NOMO-1 (cell line): Measurements from ENCODE around the gene TRIM50.
"Not testable (repeated sequence)": the region's sequence is repeated elsewhere in the genome, so short reads cannot be mapped to it uniquely, and the experiment has no call there.

ENCODE experiments used
- DNase-seq, 2 experiments: peaks; one replicate each; lab custom pipeline; 2025; ENCODE audit not compliant: unreplicated experiment in 2 of 2; lab: John Stamatoyannopoulos, UW

TRIM50 gene

DNA sequence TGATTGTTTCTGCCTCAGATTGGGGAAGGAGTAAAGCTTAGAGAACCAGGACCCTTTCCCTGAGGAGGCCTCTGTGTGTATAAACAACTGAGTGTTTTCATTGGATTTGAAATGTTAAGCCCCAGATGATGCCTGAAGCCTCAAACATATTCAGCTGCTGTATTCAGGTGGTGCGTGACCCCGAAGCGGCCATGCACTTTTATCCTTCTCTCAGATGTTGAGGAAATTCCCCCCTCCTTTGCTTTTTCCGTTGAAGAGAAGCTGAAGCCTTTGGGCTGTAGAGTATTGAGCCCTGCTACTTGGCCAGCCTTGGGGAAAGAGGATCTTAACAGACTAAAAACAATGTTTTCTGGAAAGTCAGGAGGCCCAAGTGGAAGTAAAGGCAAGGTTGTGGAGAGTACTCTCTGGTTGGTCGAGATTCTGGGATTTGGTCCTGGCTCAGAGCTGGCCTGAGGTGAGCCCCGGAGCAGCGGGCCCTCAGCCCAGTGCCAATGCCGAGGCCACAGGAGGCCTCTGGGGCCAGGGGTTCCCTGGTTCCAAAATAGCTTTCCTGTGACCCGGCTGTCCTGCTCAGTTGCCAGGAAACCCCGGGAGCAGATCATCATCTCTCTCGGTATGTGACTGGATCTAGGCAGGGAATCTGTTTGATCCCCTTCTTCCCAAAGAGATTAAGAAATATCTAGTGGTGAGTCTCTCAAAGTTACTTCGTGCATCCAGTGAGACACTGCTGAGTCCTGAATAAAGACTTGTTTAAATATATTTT, 22.6 kb upstream of the TRIM50 start:
- no peak for DNase-seq

DNA sequence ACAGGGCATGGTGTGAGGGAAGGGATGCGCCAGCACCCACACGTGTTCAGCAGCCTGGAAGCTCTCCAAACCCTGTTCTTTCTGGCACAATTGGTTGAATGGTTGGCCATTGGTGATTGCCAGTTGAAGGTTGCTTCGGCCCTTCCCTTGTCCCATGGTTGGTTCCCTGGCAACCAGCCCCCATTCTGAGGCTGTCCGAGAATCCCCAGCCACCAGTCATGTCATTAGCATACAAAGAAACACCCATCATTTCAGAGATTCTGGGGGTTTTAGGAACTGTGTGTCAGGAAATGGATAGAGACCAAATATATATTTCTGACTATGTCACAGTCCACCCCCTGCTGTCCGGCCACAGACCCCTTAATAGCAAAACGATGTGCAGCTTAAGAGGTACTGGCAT, 21.9 kb upstream of the TRIM50 start:
- DNase-seq = no peak

DNA sequence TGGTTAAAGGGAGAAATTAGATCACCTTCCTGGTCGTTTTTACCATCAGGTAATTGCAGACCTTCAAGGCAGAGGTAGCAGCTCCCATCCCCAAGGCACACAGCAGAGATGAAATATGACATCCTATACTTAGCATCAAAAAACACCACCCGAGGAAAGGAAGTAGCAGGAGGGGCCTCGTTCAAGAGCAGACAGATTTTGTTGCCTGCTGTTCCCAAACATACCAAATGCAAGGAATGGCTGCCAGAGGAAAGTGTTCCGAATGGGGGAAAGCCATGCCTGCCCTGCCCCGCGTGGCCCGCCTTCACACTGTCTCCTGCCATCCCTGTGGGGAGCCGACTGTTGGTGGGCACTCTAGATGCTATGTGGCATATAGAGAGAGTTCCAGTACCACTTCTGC, 18.1 kb upstream of the TRIM50 start:
- no peak for DNase-seq

DNA sequence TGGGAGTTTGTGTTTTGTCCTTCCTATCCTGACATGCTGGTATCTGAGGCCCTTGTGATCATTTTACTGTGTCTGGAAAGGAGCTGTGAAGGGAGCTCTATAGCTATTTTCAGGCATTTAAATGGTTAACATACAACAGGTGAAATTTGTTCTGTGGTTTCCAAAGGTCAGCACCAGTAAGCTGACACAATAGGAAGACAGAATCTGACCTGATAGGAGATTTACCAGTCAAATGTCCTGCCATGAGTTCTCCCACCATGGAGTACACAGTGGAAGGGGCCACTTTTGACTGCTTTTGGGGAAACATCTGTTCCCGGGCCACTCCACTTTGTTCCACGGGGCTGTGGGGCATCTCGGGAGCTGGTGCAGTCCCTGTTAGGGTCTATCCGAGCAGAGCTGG, 17.7 kb upstream of the TRIM50 start:
- no peak for DNase-seq

DNA sequence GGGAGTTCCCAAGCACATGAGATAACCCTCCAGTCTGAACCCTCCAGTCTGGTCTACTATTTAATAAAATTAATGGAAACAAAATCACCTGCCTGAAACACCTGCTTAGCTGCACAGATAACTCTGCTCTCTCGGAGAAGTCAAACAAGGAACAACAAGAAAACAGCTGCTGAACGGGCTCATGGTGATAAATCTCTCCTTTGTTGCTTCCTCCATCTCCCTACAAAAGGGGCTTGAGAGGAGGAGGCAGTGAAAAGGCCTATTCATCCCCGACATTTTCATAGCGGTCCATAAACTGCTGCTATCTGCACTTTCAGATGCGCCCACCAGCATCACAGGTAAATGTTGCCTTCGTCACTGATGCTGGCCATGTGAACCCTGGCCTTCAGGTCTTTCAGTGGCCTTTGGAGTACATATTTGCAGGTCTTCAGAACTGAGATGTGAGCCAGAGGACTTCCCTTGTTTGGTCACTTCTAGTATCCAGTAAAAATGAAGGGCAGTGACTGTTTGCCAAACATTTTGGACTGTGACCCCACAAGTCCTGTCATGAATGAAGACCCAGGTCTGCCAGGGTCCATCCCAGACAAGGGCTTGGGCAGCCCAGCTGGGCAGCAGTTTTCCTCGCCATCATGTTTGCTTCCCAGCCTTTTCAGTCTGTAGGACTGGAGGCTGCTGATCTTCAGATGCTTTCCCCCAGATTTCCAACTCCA, 15.9 kb upstream of the TRIM50 start:
- DNase-seq = no peak

DNA sequence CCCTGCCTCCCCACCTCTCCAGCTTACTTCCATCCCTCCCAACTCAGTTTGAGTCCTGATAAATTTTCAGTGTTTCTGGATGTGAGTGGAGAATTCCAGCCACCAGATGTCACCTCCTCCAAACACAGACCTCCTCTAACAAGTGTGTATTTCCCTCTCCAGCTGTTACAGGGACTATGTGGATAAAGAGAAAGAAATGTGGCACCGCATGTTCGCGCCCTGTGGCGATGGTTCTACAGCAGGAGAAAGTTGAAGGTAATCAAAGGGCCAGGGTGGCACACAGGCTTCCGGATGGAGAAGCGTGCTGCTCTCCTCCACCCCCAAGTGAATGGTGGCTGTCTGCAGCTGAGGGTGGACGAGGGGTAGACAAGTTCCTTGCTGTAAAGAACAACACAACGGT, 14.8 kb upstream of the TRIM50 start:
- no peak for DNase-seq

DNA sequence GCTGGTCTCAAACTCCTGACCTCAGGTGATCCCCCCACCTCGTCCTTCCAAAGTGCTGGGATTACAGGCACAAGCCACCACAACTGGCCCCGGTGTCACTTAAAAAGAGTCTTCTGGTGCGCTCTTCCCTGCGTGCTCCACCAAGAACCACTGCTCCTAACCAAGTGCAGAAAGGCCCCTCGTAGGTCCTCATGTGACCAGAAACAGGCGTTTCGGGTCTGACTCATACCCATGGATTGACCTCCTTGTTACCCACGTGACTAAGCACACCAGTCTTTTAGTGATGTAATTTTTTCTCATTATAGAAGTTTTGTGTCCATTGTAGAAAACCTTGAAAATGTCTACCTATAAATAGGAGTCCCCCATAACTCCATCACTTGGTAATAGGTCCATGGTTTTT, 14.0 kb upstream of the TRIM50 start:
- DNase-seq = peak; percentile 91 to 99

DNA sequence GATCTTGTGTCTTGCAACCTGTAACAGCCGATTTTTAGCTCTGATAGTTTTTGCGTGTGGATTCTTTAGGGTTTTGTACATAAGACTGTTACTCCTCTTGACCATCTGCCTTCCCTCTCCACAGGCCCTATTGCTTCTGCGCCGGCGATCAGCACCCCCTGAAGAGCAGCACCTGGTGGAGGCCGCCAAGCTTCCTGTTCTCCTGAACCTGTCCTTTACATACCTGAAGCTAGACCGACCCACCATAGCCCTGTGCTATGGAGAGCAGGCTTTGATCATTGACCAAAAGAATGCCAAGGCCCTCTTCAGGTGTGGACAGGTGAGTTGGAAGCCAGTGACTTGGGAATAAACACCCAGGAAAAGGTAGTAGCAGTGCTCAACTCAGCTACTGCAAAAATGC, 12.6 kb upstream of the TRIM50 start:
- DNase-seq = no peak

DNA sequence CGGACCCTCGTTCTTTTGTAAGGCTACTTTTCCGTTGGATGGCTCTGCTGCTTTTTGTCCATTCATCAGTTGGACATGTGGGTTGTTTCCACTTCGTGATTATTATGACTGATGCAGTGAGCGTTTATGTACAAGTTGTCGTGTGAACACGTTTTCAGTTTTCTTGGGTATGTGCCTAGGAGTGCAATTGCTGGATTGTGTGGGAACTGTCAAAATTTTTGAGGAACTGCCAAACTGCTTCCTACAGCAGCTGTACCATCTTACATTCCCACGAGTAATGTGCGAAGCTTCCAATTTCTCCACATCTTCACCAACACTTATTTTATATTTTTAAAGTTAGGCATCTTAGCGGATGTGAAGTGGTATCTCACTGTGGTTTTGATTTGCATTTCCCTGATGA, 10.4 kb upstream of the TRIM50 start:
- DNase-seq = no peak

DNA sequence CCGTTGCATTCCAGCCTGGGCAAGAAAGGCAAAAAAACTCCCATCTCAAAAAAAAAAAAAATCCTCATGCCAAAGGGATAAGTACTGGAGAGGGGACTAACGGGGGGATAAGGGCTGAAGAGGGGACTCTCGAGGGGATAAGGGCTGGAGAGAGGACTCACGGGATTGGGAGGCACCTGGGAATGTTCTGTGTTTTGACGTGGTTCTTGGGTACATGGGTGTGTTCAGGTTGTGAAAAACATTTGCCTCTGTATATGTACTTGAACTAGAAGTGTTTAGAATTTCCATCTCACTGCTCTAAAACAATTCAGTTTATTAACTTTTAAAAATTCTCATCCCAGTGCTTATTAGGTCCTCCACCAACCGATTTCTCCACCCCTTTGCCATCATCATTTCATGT, 4.6 kb upstream of the TRIM50 start:
- DNase-seq = no peak

DNA sequence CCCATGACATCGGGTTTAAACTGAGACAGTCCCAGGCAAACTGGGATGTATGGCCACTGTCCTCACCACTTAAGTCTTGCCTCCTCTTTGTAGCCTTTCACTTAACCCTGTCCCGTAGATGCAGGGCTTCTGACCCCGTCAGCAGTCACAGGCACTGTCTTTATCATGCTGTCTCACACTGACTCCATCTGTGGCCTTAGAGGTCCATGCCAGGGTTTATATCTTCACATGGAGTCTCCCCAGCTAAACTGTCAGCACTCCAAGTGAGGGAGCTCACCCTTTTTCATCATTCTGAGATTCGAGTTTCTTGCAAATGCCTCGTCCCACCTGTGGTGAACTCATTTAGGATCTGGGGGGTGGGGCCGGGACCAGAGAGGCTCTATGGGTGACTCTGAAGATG, 2.9 kb upstream of the TRIM50 start:
- DNase-seq = no peak

DNA sequence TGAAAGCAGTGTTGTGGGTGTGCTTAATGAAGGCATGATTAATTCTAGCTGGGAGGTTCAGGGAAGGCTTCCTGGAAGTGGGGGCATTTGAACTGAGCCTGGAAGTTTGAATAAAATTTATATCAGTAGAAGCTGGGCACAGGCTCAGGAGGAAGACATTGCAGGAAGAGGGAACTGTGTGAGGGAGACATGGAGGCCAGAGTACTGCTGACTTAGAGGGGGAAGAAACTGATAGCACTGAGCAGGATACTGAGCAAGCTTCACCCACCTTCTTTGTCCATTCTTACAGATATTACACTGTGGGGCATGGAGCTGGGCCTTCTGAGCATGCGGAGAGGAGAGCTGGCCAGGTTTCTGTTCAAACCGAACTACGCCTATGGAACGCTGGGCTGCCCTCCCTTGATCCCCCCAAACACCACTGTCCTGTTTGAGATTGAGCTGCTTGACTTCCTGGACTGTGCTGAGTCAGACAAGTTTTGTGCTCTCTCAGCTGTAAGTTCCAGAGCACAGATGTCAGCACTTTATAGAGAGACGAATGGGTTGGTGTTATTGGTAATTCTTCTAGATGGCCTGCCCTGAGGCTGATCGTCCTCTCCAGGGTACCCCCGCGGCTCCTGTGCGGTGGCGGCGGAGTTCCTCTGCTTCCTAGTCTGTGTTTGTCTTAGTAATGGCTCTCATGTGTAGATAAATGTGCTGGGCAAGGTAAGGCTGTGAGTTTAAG, 2.1 kb upstream of the TRIM50 start:
- no peak for DNase-seq

DNA sequence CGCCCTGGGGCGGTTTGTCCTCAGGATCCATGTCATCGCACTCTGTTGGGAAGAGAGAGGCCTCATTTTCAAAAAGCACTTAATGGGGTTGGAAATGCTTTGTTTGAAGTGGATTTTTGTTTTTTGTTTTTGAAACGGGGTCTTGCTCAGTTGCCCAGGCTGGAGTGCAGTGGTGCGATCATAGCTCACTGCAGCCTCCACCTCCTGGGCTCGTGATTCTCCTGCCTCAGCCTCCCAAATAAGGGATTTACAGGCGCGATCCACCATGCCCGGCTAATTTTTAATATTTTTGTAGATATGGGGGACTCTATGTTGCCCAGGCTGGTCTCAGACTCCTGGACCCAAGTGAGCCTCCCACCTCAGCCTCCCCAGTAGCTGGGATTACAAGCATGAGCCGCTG, 814 bp upstream of the TRIM50 start:
- no peak for DNase-seq

DNA sequence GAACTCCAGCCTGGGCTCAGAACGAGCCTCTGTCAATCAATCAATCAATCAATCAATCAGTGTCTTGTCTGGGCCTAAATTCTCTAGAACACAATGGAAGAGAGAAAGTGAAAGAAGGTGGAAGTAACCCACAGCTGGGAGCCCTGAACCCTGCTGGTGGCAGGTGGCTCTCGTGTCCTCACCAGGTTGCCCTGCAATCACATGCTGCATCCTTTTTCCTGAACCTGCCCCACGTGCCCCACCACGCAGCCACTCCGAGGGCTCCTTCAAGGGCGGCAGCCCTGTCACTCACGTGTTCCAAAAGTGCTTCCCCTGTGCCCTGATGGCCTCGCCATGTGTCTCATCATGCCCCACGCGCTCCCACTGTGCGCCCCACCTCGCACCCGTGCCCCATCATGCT, 433 bp downstream of the TRIM50 start:
- DNase-seq = not testable (repeated sequence)

DNA sequence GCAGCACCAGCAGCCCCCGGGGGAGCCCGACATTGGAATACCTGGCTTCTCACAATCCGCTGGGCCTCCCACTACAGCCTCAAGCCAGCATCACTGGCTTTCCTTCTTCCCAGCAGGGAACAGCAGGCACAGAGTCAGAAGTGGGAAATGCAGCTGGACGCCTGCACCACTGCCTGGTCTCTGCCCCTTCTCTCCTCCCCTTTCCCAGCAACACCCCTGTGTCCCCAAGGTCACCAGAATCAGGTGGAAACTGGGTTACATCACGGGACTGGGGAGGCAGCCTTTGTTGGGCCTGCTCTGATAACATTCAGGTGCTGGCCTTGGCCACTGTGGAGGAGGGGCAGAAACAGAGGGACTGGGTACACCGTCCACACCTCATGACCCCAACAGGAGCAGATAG, 2.5 kb downstream of the TRIM50 start:
- DNase-seq = not testable (repeated sequence)

DNA sequence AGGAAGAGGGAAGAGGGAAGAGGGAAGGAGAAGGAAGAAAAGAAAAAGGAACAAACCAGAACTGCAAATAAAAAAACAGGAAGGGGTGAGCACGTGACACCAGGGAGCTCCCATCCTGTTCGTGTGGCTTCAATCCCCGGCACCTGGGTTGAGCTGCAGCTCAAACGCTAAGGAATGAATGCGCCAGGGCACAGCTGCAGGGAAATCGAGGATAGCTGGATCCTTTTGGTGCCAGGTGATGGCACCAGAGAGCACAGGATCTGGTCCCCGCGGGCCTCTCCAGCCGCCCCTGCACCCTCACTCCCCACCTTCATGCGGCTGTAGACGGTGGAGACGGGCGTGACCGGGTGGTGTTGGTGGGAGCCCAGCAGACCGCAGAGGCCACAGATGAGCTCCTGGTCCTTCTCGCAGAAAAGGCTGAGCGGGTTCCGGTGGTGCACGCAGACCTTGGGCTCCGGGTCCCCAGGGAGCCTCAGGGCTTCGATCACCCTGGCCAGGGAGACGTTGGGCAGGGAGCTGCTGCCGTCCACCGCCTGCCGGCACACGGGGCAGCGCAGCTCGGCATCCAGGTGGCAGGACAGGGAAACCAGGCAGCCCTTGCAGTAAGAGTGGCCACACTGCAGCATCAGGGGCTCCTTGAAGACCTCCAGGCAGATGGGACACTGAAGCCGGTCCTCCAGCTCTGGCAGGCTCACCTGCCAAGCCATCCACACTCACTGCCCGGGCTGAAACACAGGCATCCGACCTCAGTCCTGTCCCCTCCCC, 3.6 kb downstream of the TRIM50 start:
- DNase-seq = peak; percentile 91 to 92

DNA sequence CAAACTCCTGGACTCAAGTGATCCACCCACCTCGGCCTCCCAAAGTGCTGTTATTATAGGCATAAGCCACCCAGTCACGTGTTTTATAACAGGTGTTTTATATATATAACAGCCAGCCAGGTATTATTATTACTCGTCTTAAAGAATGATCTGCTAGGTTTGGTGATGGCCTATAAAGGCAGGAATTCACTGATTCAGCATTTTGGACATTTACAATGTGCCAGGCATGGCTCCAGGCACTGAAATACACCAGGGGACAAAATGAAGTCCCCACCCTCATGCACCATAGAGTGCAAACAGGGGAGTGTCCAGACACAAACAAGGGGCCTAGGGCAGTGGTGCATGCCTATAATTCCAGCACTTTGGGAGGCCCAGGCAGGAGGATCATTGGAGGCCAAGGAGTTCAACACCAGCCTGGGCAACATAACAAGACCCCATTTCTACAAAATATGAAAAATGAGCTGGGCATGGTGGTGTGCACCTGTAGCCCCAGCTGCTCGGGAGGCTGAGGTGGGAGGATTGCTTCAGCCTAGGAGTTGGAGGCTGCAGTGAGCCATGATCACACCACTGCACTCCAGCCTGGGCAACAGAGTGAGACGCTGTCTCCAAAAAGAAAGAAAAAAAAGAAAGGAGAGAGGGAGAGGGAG, 4.3 kb downstream of the TRIM50 start:
- not testable (repeated sequence) for DNase-seq

DNA sequence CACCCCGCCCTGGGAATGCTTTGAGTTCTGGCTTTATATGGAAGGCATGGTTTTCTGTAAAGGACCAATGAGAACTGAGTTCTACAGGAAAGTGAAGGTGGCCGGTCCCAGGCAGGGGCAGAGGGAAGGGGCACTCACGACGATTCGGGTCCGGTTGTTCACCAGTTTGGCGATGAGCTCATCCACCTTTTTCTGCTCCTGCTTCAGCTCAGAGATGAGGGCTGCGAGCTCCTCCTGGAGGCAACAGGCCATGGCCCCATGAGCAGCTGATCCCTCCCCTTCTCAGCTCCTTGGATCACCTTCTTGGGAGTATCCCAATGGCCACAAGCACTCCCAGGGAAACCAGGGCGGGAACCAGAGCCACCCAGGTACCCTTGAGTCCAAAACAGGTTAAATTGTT, 7.9 kb downstream of the TRIM50 start:
- not testable (repeated sequence) for DNase-seq

DNA sequence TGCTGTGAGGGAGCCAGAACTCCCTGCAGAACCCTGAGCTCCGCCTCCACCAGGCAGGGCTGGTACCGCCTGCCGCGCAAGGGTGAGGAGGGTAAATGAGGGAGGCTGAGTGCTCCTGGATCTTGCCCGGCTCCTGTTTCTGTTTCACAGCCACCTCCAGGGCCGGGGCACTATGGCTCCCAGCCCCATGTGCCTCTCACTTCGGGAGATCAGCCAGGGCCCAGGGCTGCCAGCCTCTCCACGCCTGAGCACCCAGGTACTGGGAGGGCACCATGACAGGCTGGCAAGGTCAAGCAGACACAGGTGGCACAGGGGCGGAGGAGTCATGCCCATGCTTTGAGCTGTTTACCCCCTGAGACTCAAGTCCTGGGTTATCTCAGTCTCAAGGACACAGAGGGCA, 8.3 kb downstream of the TRIM50 start:
- DNase-seq = not testable (repeated sequence)

DNA sequence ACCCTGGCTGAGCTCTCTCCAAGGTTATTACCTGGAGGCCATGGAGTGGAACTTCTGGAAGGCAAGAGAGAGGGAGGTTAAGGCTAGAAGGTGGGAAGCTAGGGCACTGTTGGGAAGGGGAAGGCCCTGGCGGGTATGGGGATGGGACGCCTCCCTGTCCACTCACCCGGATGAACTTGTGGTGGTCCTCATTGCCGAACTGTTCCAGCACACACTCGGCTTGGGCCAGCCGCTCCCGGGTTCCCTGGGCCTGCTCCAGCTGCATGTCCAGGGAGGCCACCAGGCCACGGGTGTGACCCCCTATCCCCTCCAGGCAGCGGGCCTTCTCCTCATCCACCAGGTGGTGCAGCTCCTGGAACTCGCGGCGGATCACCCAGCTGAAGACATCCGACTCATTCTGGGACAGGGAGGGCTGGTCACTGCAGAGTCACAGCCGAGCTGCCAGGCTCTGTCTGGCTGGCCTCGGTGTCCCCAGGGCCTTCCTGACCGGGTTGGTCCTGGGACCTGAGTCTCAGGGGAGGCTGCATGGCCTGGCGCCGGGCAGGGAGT, 9.2 kb downstream of the TRIM50 start:
- not testable (repeated sequence) for DNase-seq
